SK-N-MC (cell line): ENCODE measurements around the gene CYP19A1.

Experiments used
- DNase-seq: peaks from one replicate; pipeline ENCODE4 v3.0.0-alpha.2; 2011; ENCODE audit warnings: low read depth, low spot score
- H3K27ac ChIP-seq: fragments of 200-600 bp; sonication (generic); 2 replicates; pipeline ENCODE4 v1.5.1; 2016; ENCODE audit warnings: mixed run types
- H3K36me3 ChIP-seq: fragments of 200-600 bp; sonication (generic); 2 replicates; pipeline ENCODE4 v1.6.1; 2017; ENCODE audit warnings: antibody characterized with exemption, low read length, mixed read lengths; ENCODE audit not compliant: insufficient read depth
- H3K4me3 ChIP-seq: fragments of 200-600 bp; sonication (generic); 2 replicates; pipeline ENCODE4 v1.5.1; 2016
- H3K9ac ChIP-seq: fragments of 200-600 bp; sonication (generic); 2 replicates; pipeline ENCODE4 v1.8.0; 2017; ENCODE audit warnings: mixed run types, mixed read lengths; ENCODE audit not compliant: insufficient read length
- H3K9me3 ChIP-seq: fragments of 200-600 bp; sonication (generic); 2 replicates; pipeline ENCODE4 v1.6.1; 2017; ENCODE audit warnings: low read depth, mild to moderate bottlenecking, antibody characterized with exemption, low read length, moderate library complexity, mixed read lengths
- EZH2 ChIP-seq: fragments of 200-600 bp; sonication (generic); IDR thresholded peaks from one replicate; pipeline ENCODE4 v1.6.1; 2017; ENCODE audit warnings: antibody characterized with exemption
- FOXP2 ChIP-seq: optimal IDR thresholded peaks from 2 replicates; pipeline ENCODE3; 2011; ENCODE audit warnings: mild to moderate bottlenecking, moderate library complexity; ENCODE audit not compliant: insufficient read depth; ENCODE audit errors: extremely low read length, control extremely low read depth
- POLR2AphosphoS5 ChIP-seq: IDR thresholded peaks from 2 replicates; pipeline ENCODE4 v1.6.1; 2012; ENCODE audit warnings: mild to moderate bottlenecking, low read depth, low read length, borderline replicate concordance

Gene CYP19A1

DNA sequence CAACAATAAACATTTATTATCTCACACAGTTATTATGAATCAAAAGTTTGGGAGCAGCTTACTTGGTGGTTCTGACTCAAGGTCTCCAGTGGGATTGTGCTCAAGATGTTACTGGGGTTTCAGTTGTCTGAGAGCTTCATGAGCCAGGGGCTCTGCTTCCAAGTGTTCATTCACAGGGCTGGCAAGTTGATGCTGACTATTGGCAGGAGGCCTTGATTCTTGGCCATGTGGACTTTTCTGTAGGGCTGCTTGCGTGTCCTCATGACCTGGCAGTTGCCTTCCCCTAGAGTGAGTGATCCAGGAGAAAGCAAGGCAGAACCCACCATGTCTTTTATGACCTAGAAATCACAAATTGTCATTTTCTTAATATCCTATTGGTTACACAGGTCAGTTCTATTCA lies 156.5 kb downstream of the CYP19A1 start:
- Histone ChIP-seq H3K36me3 (no peaks in the 10 kb centered on the region), H3K4me3 (no peak overlapping the region), H3K9ac (no peak overlapping the region), H3K27ac (no peak overlapping the region), H3K9me3 (no peaks in the 10 kb centered on the region)
- TF ChIP-seq POLR2AphosphoS5 (no peak), FOXP2 (no peak), EZH2 (no peak)
- no peak for DNase-seq

DNA sequence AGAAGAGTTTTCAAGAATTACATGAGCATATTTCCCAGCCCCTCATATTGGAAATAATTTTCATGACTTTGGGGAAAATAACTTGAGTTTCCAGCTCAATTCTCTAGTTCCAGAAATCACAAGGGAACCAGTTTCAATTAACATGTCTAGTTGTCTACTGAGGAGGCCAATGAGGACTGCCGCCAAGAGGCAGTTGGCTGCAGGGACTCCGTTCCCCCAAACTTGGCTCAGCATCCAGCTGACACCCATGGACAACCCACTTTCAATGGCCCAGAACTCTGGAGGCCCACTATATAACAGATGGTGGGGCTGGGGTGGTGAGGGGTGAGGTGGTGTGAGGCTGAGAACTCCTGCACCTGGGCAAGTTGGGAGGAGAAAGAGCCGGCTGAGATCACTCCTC lies 157.2 kb downstream of the CYP19A1 start:
- no peak for DNase-seq
- TF ChIP-seq POLR2AphosphoS5: no peak
- TF ChIP-seq EZH2: no peak
- no peak for TF ChIP-seq FOXP2
- Histone ChIP-seq H3K4me3 (no peak overlapping the region), H3K9ac (no peak overlapping the region), H3K36me3 (no peaks in the 10 kb centered on the region), H3K9me3 (no peaks in the 10 kb centered on the region), H3K27ac (no peak overlapping the region)

DNA sequence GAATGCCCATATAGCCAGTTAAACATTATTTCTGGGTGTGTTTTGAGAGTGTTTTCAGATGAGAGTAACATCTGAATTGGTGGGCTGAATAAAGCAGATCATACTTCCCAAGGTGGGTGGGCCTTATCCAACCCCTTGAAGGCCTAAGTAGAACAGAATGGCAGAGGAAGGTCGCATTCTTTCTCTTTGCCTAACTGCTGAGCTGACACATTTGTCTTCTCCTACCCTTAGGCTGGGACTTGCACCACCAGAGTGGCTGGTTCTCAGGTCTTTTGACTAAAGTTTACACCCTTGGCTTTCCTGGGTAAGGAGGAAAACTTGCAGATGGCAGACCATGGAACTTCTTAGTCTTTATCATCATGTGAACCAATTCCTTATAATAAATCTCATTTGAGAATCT lies 157.9 kb downstream of the CYP19A1 start:
- Histone ChIP-seq H3K9ac (no peak overlapping the region), H3K36me3 (no peaks in the 10 kb centered on the region), H3K9me3 (no peaks in the 10 kb centered on the region), H3K27ac (no peak overlapping the region), H3K4me3 (no peak overlapping the region)
- no peak for DNase-seq
- TF ChIP-seq FOXP2 (no peak), POLR2AphosphoS5 (no peak), EZH2 (no peak)

DNA sequence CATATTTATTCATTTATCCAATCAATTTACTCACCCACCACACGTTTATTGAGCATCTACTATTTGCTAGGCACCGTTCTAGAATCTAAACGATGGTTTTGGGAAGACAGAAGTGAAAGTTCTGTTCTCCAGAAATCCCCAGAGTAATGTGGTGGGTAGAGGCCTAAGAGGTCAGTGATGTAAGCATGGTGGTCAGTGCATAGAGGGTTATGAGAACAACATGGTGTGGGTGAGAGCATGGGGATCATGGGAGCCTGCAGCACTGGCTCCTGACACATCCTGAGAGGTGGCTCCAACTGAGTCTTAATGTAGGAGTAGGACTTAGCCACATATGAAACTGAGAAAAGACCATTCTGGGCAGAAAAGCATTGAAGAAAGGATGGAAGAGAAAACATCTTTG lies 158.4 kb downstream of the CYP19A1 start:
- Histone ChIP-seq H3K9me3 (no peaks in the 10 kb centered on the region), H3K9ac (no peak overlapping the region), H3K4me3 (no peak overlapping the region), H3K36me3 (no peaks in the 10 kb centered on the region), H3K27ac (no peak overlapping the region)
- TF ChIP-seq EZH2: no peak
- TF ChIP-seq FOXP2: no peak
- TF ChIP-seq POLR2AphosphoS5: no peak
- no peak for DNase-seq

DNA sequence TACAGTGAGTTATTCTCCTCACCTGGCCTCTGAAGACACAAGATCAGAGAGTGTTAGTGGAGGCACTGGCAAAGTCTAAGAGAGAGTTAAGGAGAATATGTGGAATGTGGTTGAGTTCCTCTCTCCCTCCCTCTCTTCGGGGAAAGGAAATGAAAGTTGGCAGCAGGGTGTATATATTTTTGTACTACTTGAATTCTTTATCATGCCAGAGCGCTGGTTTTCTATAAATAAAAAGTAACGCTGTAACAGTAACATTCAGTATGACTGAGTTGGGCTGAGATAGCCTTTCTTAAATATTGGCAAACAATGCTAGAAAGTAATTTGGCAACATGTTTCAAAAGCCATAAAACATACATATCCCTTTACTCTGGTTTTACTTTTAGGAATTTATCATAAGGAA lies 166.2 kb downstream of the CYP19A1 start:
- no peaks in the 10 kb centered on the region for H3K36me3 ChIP-seq
- no peak overlapping the region for H3K27ac ChIP-seq
- H3K9ac ChIP-seq: no peak overlapping the region
- DNase-seq: no peak
- H3K9me3 ChIP-seq: no peaks in the 10 kb centered on the region
- TF ChIP-seq POLR2AphosphoS5: no peak
- no peak overlapping the region for H3K4me3 ChIP-seq

DNA sequence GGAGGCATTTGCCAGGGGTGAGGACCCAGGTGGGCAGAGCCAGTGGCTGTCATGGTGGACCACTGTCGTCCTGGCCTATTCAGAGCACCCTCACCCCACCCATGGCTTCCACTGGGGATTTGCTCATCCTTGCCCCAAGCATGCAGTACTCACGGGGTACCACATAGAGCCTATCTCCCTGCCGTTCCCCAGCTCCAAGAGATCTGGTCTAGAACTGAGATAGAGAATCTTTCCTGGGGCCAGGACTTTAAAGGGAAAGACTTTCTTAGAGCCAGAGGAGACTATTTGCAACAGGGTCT lies 166.8 kb downstream of the CYP19A1 start:
- H3K9me3 ChIP-seq: no peaks in the 10 kb centered on the region
- TF ChIP-seq POLR2AphosphoS5: no peak
- no peak for TF ChIP-seq FOXP2
- TF ChIP-seq EZH2: no peak
- DNase-seq: no peak
- H3K4me3 ChIP-seq: no peak overlapping the region
- no peak overlapping the region for H3K9ac ChIP-seq
- no peaks in the 10 kb centered on the region for H3K36me3 ChIP-seq
- no peak overlapping the region for H3K27ac ChIP-seq

DNA sequence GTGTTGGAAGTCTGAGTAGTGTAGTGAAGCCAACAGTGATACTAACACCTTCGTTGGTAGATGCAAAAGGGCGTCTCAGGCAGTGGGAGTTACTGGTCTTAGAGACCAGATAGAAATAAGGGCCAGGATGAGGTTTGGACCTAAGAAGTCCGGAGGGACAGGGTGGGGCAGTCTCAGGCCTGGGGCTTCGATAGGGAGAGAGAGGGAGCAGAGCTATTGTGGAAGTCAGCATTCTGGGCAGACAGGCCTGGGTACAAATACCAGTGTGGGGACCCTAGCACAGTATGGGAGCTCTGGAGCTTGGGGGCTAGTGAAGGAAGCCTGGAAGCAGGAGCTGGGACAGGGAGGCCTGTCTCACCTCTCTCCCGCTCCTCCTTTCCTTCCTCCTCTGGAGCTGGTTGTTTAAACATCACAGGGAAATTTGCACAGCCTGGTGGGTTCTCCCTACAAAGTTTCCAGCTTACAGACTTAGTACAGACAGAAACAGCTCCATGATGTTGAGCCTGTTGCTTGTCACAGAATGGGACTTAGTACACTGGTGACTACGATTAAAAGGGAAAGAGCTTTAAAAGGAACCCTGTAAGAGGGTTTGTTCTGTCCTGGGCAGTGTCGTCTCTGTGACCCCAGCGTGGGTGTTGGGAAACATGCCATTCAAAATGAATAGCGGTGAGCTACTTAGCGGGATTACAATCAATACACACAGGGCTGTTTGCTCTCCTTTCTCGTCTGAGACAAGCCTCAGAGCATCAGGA lies 167.3 kb downstream of the CYP19A1 start:
- no peak for DNase-seq
- TF ChIP-seq EZH2 (no peak), POLR2AphosphoS5 (no peak), FOXP2 (no peak)
- no peak overlapping the region for H3K27ac ChIP-seq
- H3K36me3 ChIP-seq: no peaks in the 10 kb centered on the region
- no peak overlapping the region for H3K4me3 ChIP-seq
- H3K9ac ChIP-seq: no peak overlapping the region
- no peaks in the 10 kb centered on the region for H3K9me3 ChIP-seq

DNA sequence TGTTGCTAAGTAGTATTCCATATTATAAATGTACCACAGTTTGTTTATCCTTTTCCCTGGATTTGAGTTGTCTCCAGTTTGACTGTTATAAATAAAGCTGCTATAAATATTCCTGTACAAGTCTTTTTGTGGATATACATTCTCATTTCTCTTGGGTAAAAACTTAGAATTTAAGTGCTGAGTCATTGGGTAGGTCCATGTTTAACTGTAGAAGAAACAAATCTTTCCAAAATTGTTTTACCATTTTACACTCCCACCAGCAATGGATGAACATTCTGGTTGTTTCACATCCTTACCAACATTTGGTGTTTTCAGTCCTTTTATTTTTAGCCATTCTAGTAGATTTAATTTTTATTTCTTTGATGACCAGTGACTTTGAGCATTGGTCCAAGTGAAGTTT lies 169.7 kb downstream of the CYP19A1 start:
- H3K9ac ChIP-seq: no peak overlapping the region
- H3K27ac ChIP-seq: no peak overlapping the region
- no peak for TF ChIP-seq EZH2
- TF ChIP-seq POLR2AphosphoS5: no peak
- TF ChIP-seq FOXP2: no peak
- no peak overlapping the region for H3K4me3 ChIP-seq
- H3K36me3 ChIP-seq: no peaks in the 10 kb centered on the region
- H3K9me3 ChIP-seq: no peaks in the 10 kb centered on the region
- DNase-seq: no peak

DNA sequence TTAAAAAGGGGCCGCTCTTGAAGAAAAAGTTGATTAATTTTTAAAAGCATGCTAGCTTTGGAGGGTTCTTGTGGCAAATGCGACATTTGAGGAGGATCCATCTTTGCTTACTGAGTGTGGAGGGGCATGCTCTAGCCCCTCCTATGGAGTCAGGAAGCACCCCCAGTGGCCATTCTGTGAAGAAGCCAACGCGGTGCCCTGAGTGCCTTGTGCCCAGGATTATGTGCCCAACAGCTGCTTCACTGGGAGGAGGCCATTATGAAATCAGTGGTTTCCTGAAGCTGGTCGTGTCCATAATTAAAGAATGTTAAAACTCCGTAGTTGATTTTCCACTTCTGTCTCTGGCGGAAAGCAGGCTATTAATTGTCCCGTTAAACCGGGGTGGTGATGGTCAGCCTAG lies 174.6 kb downstream of the CYP19A1 start:
- no peaks in the 10 kb centered on the region for H3K9me3 ChIP-seq
- H3K9ac ChIP-seq: no peak overlapping the region
- H3K27ac ChIP-seq: no peak overlapping the region
- H3K4me3 ChIP-seq: no peak overlapping the region
- no peaks in the 10 kb centered on the region for H3K36me3 ChIP-seq
- TF ChIP-seq EZH2: no peak
- no peak for TF ChIP-seq FOXP2
- no peak for TF ChIP-seq POLR2AphosphoS5
- DNase-seq: no peak
